Cortex of kidney (tissue), 1 donor: ENCODE results near the gene PRRX1.

Source experiments
- DNase-seq: peaks from one replicate; lab custom pipeline; 2025; lab: John Stamatoyannopoulos, UW

The PRRX1 gene

DNA sequence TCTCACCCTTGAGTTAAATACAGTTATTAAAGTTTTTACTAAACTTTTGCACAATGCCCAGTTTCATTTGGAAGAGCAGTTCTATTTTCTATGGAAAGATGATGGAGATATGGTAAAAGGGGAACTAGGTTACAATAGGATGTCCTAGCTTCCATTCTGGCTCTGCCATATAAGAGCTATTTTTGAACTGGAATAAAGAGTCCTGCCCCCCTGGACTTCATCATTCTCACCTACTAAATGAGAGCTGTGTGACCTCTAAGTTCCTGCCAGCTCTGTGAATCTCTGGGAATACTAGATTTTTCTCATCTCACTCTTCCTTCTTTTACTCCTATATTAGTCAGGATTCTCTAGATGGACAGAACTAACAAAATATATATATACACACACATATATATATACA is 106.3 kb downstream of the PRRX1 start:
- no peak for DNase-seq

DNA sequence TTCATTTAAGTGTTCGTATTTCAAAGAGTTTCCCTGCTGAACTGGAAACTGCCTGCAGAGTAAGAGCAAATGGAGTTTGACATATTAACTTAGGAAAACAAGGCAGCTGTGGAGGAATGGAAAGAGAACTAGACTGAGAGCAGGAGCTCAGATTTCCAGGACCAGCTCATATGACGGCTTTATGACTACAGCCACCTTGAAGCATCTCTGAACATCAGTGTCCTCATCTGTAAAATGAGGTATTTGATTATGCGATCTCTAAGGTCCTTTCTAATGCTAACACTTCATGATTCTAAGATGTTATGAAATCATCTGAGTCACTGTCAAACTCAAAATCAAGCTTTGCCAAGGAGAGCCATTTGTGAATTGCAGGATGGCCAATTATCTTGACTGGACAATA is 112.3 kb downstream of the PRRX1 start:
- DNase-seq, result no peak

DNA sequence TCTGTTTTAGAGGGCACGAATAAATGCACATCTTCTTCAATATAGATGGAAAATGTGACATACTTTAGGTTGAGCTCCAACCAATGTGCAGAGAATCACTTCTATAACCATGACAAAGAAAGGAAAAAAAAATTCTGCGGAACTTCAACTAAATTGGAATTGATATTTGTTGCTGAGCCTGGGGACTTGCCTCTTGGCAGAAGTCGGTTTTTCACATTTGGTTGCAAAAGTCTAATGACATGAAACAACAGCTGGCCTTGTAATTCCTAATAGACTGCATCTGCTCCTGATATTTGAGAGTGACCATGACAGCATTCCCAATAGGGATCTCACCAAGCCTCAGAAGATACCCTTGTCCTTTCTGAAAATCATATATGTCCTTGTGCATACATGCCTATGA is 112.8 kb downstream of the PRRX1 start:
- no peak for DNase-seq
